SH-SY5Y (cell line): Measurements from ENCODE around the gene NOC4L.

ENCODE experiments used
- GATA2 ChIP-seq: IDR thresholded peaks from 2 replicates; pipeline ENCODE4 v1.6.1; 2011; ENCODE audit warnings: mild to moderate bottlenecking, low read depth, low read length
- GATA3 ChIP-seq: IDR thresholded peaks from 2 replicates; pipeline ENCODE4 v1.6.1; 2011; ENCODE audit warnings: low read depth, mild to moderate bottlenecking, low read length, moderate library complexity

GRCh38 chr12:132194056-132194455 lies 49.8 kb downstream of the NOC4L start:
- TF ChIP-seq GATA3 (no peak), GATA2 (no peak)
